ENCODE measurements around the gene TENT5C.

DNA sequence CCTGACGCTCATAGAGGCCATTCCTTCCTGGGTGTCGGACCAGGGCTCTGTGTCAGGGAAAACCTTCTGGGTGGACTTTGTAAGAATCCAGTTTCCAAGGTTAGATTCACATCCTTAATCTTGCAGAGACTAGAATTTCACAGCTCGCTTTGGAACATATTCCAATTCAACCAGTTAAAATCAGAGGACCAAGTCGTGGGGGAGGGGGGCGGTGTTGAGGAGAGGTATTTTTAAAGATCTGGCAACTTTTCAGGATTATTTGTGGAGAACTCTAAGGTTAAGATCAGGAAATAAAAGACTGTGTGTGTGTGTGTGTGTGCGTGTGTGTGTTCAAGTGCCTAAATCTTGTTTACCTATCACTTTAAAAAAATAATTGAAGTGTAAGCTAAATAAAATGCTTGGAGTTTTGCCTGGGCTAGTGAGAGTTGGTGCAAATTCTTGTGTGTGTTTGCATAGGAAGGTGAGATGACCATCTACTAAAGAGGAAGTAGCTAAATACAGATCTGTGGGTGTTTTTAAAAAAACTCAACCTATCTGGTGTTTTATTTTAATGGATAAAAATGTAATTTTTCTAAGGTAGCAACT is 21.8 kb downstream of the TENT5C start:
- TF ChIP-seq, protein P1, sequence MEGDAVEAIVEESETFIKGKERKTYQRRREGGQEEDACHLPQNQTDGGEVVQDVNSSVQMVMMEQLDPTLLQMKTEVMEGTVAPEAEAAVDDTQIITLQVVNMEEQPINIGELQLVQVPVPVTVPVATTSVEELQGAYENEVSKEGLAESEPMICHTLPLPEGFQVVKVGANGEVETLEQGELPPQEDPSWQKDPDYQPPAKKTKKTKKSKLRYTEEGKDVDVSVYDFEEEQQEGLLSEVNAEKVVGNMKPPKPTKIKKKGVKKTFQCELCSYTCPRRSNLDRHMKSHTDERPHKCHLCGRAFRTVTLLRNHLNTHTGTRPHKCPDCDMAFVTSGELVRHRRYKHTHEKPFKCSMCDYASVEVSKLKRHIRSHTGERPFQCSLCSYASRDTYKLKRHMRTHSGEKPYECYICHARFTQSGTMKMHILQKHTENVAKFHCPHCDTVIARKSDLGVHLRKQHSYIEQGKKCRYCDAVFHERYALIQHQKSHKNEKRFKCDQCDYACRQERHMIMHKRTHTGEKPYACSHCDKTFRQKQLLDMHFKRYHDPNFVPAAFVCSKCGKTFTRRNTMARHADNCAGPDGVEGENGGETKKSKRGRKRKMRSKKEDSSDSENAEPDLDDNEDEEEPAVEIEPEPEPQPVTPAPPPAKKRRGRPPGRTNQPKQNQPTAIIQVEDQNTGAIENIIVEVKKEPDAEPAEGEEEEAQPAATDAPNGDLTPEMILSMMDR (IDR thresholded peaks at IDR 0.05; ENCODE audit: low read depth, low read length): no peak
- TF ChIP-seq, protein P2, sequence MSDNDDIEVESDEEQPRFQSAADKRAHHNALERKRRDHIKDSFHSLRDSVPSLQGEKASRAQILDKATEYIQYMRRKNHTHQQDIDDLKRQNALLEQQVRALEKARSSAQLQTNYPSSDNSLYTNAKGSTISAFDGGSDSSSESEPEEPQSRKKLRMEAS (IDR thresholded peaks at IDR 0.05; ENCODE audit: low read depth, low read length): no peak

Data from NB4 (cell line).